ENCODE measurements around the gene ANKDD1B. TPM values are rescaled to one million over a fixed set of nuclear protein-coding genes. Genes with fewer than 3 reads are reported as not detected.
A peak's percentile ranks its signal among the peaks of the same experiment; 100 is the strongest.

The ANKDD1B gene
- total and polyA plus RNA-seq, 9 of the 15 experiments (the other 6 are each of a cell fraction or from before 2014, with no cell fraction given): 0.04 to 0.29 (median 0.18) TPM; not detected in 1

DNA sequence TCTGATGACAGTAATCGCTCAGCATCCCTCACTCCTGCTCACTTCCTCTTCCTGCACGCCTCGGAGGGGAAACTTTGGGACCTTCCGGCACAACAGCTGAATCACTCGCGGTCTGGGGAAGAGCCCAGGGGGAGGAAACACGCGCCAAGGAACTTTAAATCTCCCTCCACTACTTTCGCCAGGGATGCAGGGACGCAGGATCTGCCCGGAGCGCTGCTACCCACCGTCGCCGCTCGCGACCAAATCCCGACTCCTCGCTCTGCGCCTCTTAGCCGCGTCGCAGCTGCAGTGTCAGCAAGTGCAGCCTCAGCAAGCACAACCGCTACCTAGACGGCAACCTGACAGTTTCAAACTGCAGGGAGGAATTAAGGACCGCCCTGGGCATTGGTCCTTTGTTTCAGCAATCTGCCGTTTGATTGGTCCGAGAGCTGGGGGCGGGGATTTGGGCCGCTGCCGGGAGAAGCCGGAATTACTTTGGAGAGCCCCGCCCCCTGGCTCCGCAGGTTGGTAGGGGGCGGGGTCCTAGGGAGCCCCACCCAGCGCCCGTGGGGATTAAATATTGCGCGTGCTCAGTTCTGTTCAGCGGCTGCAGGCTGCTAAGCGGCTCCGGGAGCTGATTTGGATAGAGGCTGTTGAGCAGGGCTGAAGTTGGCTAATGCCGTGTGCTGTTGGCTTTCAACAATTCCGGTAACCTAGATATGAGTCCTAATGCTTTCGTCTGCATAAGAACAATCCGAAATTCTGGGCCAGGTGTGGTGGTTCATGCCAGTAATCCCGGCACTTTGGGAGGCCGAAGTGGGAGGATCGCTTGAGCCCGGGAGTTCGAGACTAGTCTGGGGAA is 106.0 kb downstream of the ANKDD1B start, which contains the start of gene POC5 (continued):
- TF ChIP-seq, protein P1, sequence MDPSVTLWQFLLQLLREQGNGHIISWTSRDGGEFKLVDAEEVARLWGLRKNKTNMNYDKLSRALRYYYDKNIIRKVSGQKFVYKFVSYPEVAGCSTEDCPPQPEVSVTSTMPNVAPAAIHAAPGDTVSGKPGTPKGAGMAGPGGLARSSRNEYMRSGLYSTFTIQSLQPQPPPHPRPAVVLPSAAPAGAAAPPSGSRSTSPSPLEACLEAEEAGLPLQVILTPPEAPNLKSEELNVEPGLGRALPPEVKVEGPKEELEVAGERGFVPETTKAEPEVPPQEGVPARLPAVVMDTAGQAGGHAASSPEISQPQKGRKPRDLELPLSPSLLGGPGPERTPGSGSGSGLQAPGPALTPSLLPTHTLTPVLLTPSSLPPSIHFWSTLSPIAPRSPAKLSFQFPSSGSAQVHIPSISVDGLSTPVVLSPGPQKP (CRISPR knock-in tag; IDR thresholded peaks at IDR 0.05): no peak
- TF ChIP-seq, protein P2, sequence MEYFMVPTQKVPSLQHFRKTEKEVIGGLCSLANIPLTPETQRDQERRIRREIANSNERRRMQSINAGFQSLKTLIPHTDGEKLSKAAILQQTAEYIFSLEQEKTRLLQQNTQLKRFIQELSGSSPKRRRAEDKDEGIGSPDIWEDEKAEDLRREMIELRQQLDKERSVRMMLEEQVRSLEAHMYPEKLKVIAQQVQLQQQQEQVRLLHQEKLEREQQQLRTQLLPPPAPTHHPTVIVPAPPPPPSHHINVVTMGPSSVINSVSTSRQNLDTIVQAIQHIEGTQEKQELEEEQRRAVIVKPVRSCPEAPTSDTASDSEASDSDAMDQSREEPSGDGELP (CRISPR knock-in tag; IDR thresholded peaks at IDR 0.05; ENCODE audit: borderline replicate concordance): peak; percentile 98
- TF ChIP-seq ZFX (CRISPR knock-in tag; IDR thresholded peaks at IDR 0.05) (no peak; the same call in 1 of the 2 replicates), RNF2 (IDR thresholded peaks at IDR 0.05) (peak; percentile 76), POLR2AphosphoS5 (IDR thresholded peaks at IDR 0.05; ENCODE audit: control insufficient read depth, insufficient read depth, low read depth, low read length) (peak; percentile 93), ZNF274 (IDR thresholded peaks at IDR 0.05; ENCODE audit: borderline replicate concordance, low read depth, low read length) (no peak), TARDBP (IDR thresholded peaks at IDR 0.05) (no peak), MTA1 (IDR thresholded peaks at IDR 0.05; ENCODE audit: borderline replicate concordance) (peak; percentile 90), BRCA1 (IDR thresholded peaks at IDR 0.05) (no peak), BRCA1 (CRISPR knock-in tag; IDR thresholded peaks at IDR 0.05) (no peak), FIP1L1 (IDR thresholded peaks at IDR 0.05; ENCODE audit: low read depth, low read length, poor library complexity, severe bottlenecking) (no peak), KAT2B (IDR thresholded peaks at IDR 0.05; ENCODE audit: low read depth, low read length) (no peak)
- TF ChIP-seq, protein P3, sequence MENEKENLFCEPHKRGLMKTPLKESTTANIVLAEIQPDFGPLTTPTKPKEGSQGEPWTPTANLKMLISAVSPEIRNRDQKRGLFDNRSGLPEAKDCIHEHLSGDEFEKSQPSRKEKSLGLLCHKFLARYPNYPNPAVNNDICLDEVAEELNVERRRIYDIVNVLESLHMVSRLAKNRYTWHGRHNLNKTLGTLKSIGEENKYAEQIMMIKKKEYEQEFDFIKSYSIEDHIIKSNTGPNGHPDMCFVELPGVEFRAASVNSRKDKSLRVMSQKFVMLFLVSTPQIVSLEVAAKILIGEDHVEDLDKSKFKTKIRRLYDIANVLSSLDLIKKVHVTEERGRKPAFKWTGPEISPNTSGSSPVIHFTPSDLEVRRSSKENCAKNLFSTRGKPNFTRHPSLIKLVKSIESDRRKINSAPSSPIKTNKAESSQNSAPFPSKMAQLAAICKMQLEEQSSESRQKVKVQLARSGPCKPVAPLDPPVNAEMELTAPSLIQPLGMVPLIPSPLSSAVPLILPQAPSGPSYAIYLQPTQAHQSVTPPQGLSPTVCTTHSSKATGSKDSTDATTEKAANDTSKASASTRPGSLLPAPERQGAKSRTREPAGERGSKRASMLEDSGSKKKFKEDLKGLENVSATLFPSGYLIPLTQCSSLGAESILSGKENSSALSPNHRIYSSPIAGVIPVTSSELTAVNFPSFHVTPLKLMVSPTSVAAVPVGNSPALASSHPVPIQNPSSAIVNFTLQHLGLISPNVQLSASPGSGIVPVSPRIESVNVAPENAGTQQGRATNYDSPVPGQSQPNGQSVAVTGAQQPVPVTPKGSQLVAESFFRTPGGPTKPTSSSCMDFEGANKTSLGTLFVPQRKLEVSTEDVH (IDR thresholded peaks at IDR 0.05; ENCODE audit: low read depth, partially characterized antibody): peak; percentile 90
- TF ChIP-seq, protein P4, sequence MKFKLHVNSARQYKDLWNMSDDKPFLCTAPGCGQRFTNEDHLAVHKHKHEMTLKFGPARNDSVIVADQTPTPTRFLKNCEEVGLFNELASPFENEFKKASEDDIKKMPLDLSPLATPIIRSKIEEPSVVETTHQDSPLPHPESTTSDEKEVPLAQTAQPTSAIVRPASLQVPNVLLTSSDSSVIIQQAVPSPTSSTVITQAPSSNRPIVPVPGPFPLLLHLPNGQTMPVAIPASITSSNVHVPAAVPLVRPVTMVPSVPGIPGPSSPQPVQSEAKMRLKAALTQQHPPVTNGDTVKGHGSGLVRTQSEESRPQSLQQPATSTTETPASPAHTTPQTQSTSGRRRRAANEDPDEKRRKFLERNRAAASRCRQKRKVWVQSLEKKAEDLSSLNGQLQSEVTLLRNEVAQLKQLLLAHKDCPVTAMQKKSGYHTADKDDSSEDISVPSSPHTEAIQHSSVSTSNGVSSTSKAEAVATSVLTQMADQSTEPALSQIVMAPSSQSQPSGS (CRISPR knock-in tag; IDR thresholded peaks at IDR 0.05): no peak

All from K562 (cell line).